ENCODE data around the gene RELN. TPM values are rescaled to one million over a fixed set of nuclear protein-coding genes. Genes with fewer than 3 reads are reported as not detected.

The RELN gene
- total RNA-seq, 1 donor from 2014 or later = 1.5 TPM

GRCh38 chr7:103571586-103571985 lies 417.9 kb downstream of the RELN start:
- no peak for DNase-seq (ENCODE audit: low spot score)

- DNase-seq (ENCODE audit: low spot score) = no peak
Measured at GRCh38 chr7:103569621-103570305, 419.7 kb downstream of the RELN start.

- no peak for DNase-seq (ENCODE audit: low spot score)
Measured at GRCh38 chr7:103564416-103564815, 425.0 kb downstream of the RELN start.

- DNase-seq (ENCODE audit: low spot score) = no peak
Measured at GRCh38 chr7:103560136-103560535, 429.3 kb downstream of the RELN start.

- no peak for DNase-seq (ENCODE audit: low spot score)
Measured at GRCh38 chr7:103551016-103551415, 438.4 kb downstream of the RELN start.

GRCh38 chr7:103549786-103550185 lies 439.7 kb downstream of the RELN start:
- no peak for DNase-seq (ENCODE audit: low spot score)

- DNase-seq (ENCODE audit: low spot score) = no peak
Measured at GRCh38 chr7:103547451-103548284, 441.8 kb downstream of the RELN start.

- no peak for DNase-seq (ENCODE audit: low spot score)
Measured at GRCh38 chr7:103542470-103542869, 447.0 kb downstream of the RELN start.

GRCh38 chr7:103541947-103542346 lies 447.5 kb downstream of the RELN start:
- DNase-seq (ENCODE audit: low spot score) = no peak

- peak; percentile 60 for DNase-seq (ENCODE audit: low spot score)
Measured at GRCh38 chr7:103541026-103541425, 448.4 kb downstream of the RELN start.

GRCh38 chr7:103540338-103540737 lies 449.1 kb downstream of the RELN start:
- no peak for DNase-seq (ENCODE audit: low spot score)

GRCh38 chr7:103539875-103540274 lies 449.6 kb downstream of the RELN start:
- DNase-seq (ENCODE audit: low spot score) = no peak

- no peak for DNase-seq (ENCODE audit: low spot score)
Measured at GRCh38 chr7:103538964-103539709, 450.3 kb downstream of the RELN start.

GRCh38 chr7:103533761-103534160 lies 455.7 kb downstream of the RELN start:
- no peak for DNase-seq (ENCODE audit: low spot score)

GRCh38 chr7:103532955-103533354 lies 456.5 kb downstream of the RELN start:
- DNase-seq (ENCODE audit: low spot score) = no peak

- no peak for DNase-seq (ENCODE audit: low spot score)
Measured at GRCh38 chr7:103528152-103528551, 461.3 kb downstream of the RELN start.

GRCh38 chr7:103525937-103526336 lies 463.5 kb downstream of the RELN start:
- no peak for DNase-seq (ENCODE audit: low spot score)

GRCh38 chr7:103524042-103524907 lies 465.2 kb downstream of the RELN start:
- DNase-seq (ENCODE audit: low spot score) = no peak

GRCh38 chr7:103521937-103522336 lies 467.5 kb downstream of the RELN start:
- no peak for DNase-seq (ENCODE audit: low spot score)

GRCh38 chr7:103504505-103505135 lies 484.8 kb downstream of the RELN start:
- DNase-seq (ENCODE audit: low spot score) = no peak

- no peak for DNase-seq (ENCODE audit: low spot score)
Measured at GRCh38 chr7:103501206-103501605, 488.3 kb downstream of the RELN start.

Measured in ureter (tissue), 1 donor.